ENCODE results near the gene ZNF569.

DNA sequence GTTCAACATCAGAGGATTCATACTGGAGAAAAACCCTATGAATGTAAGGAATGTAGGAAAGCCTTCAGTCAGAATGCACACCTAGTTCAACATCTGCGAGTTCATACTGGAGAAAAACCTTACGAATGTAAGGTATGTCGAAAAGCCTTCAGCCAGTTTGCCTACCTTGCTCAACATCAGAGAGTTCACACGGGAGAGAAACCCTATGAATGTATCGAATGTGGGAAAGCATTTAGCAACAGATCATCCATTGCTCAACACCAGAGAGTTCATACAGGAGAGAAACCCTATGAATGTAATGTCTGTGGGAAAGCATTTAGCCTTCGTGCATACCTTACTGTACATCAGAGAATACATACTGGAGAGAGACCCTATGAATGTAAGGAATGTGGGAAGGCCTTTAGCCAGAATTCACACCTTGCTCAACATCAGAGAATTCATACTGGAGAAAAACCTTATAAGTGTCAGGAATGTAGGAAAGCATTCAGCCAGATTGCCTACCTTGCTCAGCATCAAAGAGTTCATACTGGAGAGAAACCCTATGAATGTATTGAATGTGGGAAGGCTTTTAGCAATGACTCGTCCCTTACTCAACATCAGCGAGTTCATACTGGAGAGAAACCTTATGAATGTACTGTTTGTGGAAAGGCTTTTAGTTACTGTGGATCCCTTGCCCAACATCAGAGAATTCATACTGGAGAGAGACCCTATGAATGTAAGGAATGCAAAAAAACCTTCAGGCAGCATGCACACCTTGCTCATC is 17.3 kb upstream of the ZNF569 start:
- TF ChIP-seq POLR2AphosphoS5 (IDR thresholded peaks at IDR 0.05; ENCODE audit: low read depth) (no peak), GABPA (IDR thresholded peaks at IDR 0.05; ENCODE audit: low read depth) (no peak)
- TF ChIP-seq, protein P1, sequence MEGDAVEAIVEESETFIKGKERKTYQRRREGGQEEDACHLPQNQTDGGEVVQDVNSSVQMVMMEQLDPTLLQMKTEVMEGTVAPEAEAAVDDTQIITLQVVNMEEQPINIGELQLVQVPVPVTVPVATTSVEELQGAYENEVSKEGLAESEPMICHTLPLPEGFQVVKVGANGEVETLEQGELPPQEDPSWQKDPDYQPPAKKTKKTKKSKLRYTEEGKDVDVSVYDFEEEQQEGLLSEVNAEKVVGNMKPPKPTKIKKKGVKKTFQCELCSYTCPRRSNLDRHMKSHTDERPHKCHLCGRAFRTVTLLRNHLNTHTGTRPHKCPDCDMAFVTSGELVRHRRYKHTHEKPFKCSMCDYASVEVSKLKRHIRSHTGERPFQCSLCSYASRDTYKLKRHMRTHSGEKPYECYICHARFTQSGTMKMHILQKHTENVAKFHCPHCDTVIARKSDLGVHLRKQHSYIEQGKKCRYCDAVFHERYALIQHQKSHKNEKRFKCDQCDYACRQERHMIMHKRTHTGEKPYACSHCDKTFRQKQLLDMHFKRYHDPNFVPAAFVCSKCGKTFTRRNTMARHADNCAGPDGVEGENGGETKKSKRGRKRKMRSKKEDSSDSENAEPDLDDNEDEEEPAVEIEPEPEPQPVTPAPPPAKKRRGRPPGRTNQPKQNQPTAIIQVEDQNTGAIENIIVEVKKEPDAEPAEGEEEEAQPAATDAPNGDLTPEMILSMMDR (IDR thresholded peaks at IDR 0.05; ENCODE audit: insufficient read depth, low read length) = no peak
- TF ChIP-seq, protein P2, sequence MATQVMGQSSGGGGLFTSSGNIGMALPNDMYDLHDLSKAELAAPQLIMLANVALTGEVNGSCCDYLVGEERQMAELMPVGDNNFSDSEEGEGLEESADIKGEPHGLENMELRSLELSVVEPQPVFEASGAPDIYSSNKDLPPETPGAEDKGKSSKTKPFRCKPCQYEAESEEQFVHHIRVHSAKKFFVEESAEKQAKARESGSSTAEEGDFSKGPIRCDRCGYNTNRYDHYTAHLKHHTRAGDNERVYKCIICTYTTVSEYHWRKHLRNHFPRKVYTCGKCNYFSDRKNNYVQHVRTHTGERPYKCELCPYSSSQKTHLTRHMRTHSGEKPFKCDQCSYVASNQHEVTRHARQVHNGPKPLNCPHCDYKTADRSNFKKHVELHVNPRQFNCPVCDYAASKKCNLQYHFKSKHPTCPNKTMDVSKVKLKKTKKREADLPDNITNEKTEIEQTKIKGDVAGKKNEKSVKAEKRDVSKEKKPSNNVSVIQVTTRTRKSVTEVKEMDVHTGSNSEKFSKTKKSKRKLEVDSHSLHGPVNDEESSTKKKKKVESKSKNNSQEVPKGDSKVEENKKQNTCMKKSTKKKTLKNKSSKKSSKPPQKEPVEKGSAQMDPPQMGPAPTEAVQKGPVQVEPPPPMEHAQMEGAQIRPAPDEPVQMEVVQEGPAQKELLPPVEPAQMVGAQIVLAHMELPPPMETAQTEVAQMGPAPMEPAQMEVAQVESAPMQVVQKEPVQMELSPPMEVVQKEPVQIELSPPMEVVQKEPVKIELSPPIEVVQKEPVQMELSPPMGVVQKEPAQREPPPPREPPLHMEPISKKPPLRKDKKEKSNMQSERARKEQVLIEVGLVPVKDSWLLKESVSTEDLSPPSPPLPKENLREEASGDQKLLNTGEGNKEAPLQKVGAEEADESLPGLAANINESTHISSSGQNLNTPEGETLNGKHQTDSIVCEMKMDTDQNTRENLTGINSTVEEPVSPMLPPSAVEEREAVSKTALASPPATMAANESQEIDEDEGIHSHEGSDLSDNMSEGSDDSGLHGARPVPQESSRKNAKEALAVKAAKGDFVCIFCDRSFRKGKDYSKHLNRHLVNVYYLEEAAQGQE (IDR thresholded peaks at IDR 0.05; ENCODE audit: insufficient replicate concordance, low read depth) = no peak

All from HL-60 (cell line).